Naive thymus-derived CD4-positive, alpha-beta T cell (primary cell): Measurements from ENCODE around the gene GOLGA3. TPM values are rescaled to one million over a fixed set of nuclear protein-coding genes. Genes with fewer than 3 reads are reported as not detected.
"Not testable (repeated sequence)": the region's sequence is repeated elsewhere in the genome, so short reads cannot be mapped to it uniquely, and the experiment has no call there.

ENCODE experiments used
- ATAC-seq: fragments of 150-1000 bp; cut with Tn5 transposase; 2 replicates; pipeline ENCODE4 v1.10.0; 2021; ENCODE audit warnings: mild to moderate bottlenecking, moderate library complexity
- CTCF ChIA-PET: fragments of 350-600 bp; sonication (Branson Sonifier 250); formaldehyde crosslinking; loops from one replicate; lab custom pipeline; 2021; ENCODE audit warnings: antibody characterized with exemption; lab: Charles Lee
- POLR2A ChIA-PET: fragments of 350-600 bp; sonication (Branson Sonifier 250); formaldehyde crosslinking; loops from one replicate; lab custom pipeline; 2021; ENCODE audit warnings: antibody characterized with exemption, inconsistent platforms; lab: Charles Lee
- DNase-seq, 9 donors: peaks; one replicate each; pipeline versions ENCODE4 v3.0.0 to v3.0.0-alpha.2; 2020 to 2022; ENCODE audit warnings: mixed read lengths in 1 of 9
- H3K27ac ChIP-seq: one replicate; pipeline ENCODE4 v1.7.0; 2013; ENCODE audit warnings: mild to moderate bottlenecking, low read depth, low read length, moderate library complexity
- H3K27me3 ChIP-seq, 2 donors: one replicate each; pipeline ENCODE4 v1.7.0; 2013; ENCODE audit warnings: low read length in 2 of 2, mild to moderate bottlenecking in 2 of 2, moderate library complexity in 2 of 2; ENCODE audit not compliant: control insufficient read depth in 2 of 2, insufficient read depth in 2 of 2
- H3K36me3 ChIP-seq, 3 experiments: 1 replicate in 2 of 3; 2 replicates in 1 of 3; pipeline ENCODE4 v1.7.0; 2013; ENCODE audit warnings: low read length in 3 of 3, mild to moderate bottlenecking in 3 of 3, moderate library complexity in 1 of 3; ENCODE audit not compliant: insufficient read depth in 3 of 3, control insufficient read depth in 2 of 3
- H3K4me1 ChIP-seq, 2 donors: one replicate each; pipeline ENCODE4 v1.7.0; 2013; ENCODE audit warnings: low read length in 2 of 2, mild to moderate bottlenecking in 2 of 2, moderate library complexity in 1 of 2; ENCODE audit not compliant: control insufficient read depth in 2 of 2, insufficient read depth in 2 of 2
- H3K4me3 ChIP-seq: 2 replicates; pipeline ENCODE4 v1.7.0; 2013; ENCODE audit warnings: mild to moderate bottlenecking, low read length
- H3K9me3 ChIP-seq, 3 experiments: 1 replicate in 2 of 3; 2 replicates in 1 of 3; pipeline ENCODE4 v1.7.0; 2013; ENCODE audit warnings: low read length in 3 of 3; ENCODE audit not compliant: control insufficient read depth in 2 of 3
- H3K27ac Mint-ChIP-seq, 9 donors: one replicate each; pipeline ENCODE4 v1.8.0; 2020 to 2022; ENCODE audit warnings: mixed read lengths in 9 of 9, mild to moderate bottlenecking in 8 of 9, moderate library complexity in 5 of 9, inconsistent platforms in 2 of 9
- H3K27me3 Mint-ChIP-seq, 5 donors: one replicate each; pipeline ENCODE4 v1.8.0; 2021 to 2022; ENCODE audit warnings: mixed read lengths in 5 of 5, mild to moderate bottlenecking in 1 of 5
- H3K36me3 Mint-ChIP-seq, 5 donors: one replicate each; pipeline ENCODE4 v1.8.0; 2020 to 2022; ENCODE audit warnings: mixed read lengths in 5 of 5, mild to moderate bottlenecking in 3 of 5, inconsistent platforms in 1 of 5
- H3K4me1 Mint-ChIP-seq, 7 donors: one replicate each; pipeline ENCODE4 v1.8.0; 2020 to 2022; ENCODE audit warnings: mixed read lengths in 7 of 7, mild to moderate bottlenecking in 3 of 7, inconsistent platforms in 1 of 7
- H3K4me3 Mint-ChIP-seq, 10 donors: one replicate each; pipeline ENCODE4 v1.8.0; 2020 to 2022; ENCODE audit warnings: mild to moderate bottlenecking in 10 of 10, mixed read lengths in 10 of 10, moderate library complexity in 6 of 10, inconsistent platforms in 2 of 10
- H3K9me3 Mint-ChIP-seq, 11 donors: one replicate each; pipeline ENCODE4 v1.8.0; 2020 to 2022; ENCODE audit warnings: mixed read lengths in 11 of 11, mild to moderate bottlenecking in 4 of 11, inconsistent platforms in 1 of 11, moderate library complexity in 1 of 11
- intact Hi-C, 2 donors: fragments of 100-400 bp; cut with micrococcal nuclease; formaldehyde crosslinking; loops; one replicate each; pipeline ENCODE4 v1.15.1; 2023
- polyA plus RNA-seq, 2 donors: library from polyadenylated mRNA; unstranded; fragments of 300-500 nt; fragmentation: Illumina TruSeq; gene quantifications; one replicate each; pipeline ENCODE4 v1.2.3, GENCODE V29; 2021
- total RNA-seq, 6 experiments: library from RNA in 5 of 6; stranded (reverse) in 5 of 6; gene quantifications; 1 replicate in 5 of 6; 2 replicates in 1 of 6; pipeline ENCODE4 v1.2.3 and lab custom pipeline; 2021 to 2026

The GOLGA3 gene
- total and polyA plus RNA-seq, 7 experiments from 2014 or later = 11.7 to 65.7 (median 52.1) TPM

- H3K9me3 ChIP-seq = no peaks in the 10 kb centered on the region
- H3K36me3 Mint-ChIP-seq = peaks cover 3 to 45% (median 32%) of the 10 kb centered on the region in 5 donors
- DNase-seq (peak in 3 of 9 donors; percentile 16 to 27 (median 23)), ATAC-seq (peak; percentile 14)
- H3K27me3 ChIP-seq = no peaks in the 10 kb centered on the region
- H3K36me3 ChIP-seq = peaks cover 0 to 65% (median 20%) of the 10 kb centered on the region in 3 experiments
- ChIA-PET POLR2A (interaction anchor here (1.2 to 2.9 kb wide), 5 partner anchors 11 to 43 kb away, joined by 3 to 25 read pairs (median 4); partner anchors contain the start of genes CHFR and GOLGA3), CTCF (interaction anchor here (0.5 to 1.7 kb wide), 3 partner anchors 30 to 101 kb away, joined by 4 to 6 read pairs (median 4); no protein-coding TSS in a partner anchor)
- intact Hi-C loops = loop anchor here (2.0 kb wide), 1 partner anchor 15 kb away; the partner anchor contains the start of gene CHFR (in 2 of the 2)
- no peaks in the 10 kb centered on the region for H3K9me3 Mint-ChIP-seq
- H3K4me3 Mint-ChIP-seq = peak overlapping the region in 9 of 10 donors; percentile 45 to 81 (median 74)
- H3K27me3 Mint-ChIP-seq = no peaks in the 10 kb centered on the region
- H3K27ac Mint-ChIP-seq = peak overlapping the region; percentile 81 to 96 (median 89)
- H3K4me1 Mint-ChIP-seq = peaks cover 12 to 42% (median 32%) of the 10 kb centered on the region in 7 donors
- peaks cover 4 to 28% of the 10 kb centered on the region in 2 donors for H3K4me1 ChIP-seq
- H3K4me3 ChIP-seq = no peak overlapping the region
- H3K27ac ChIP-seq = peak overlapping the region; percentile 62
Measured at GRCh38 chr12:132872073-132872855, 43.6 kb upstream of the GOLGA3 start.

- Histone ChIP-seq H3K27ac (no peak overlapping the region), H3K4me3 (no peak overlapping the region), H3K4me1 (peaks cover 4 to 44% of the 10 kb centered on the region in 2 donors), H3K9me3 (no peaks in the 10 kb centered on the region), H3K27me3 (no peaks in the 10 kb centered on the region), H3K36me3 (peaks cover 0 to 38% (median 17%) of the 10 kb centered on the region in 3 experiments)
- ChIA-PET CTCF (no interaction called here), POLR2A (interaction anchor here (0.7 kb wide), 1 partner anchor 48 kb away, joined by 5 read pairs; no protein-coding TSS in a partner anchor)
- ATAC-seq (no peak), DNase-seq (no peak)
- intact Hi-C loops = no loop called here
- Mint-ChIP-seq H3K9me3 (no peaks in the 10 kb centered on the region), H3K36me3 (peaks cover 3 to 43% (median 32%) of the 10 kb centered on the region in 5 donors), H3K4me3 (no peak overlapping the region), H3K4me1 (peaks cover 18 to 63% (median 44%) of the 10 kb centered on the region in 7 donors), H3K27ac (peak overlapping the region in 4 of 9 donors; percentile 17 to 75 (median 64)), H3K27me3 (no peaks in the 10 kb centered on the region)
Measured at GRCh38 chr12:132869551-132869950, 40.9 kb upstream of the GOLGA3 start.

GRCh38 chr12:132866251-132866828 lies 37.7 kb upstream of the GOLGA3 start:
- H3K4me3 ChIP-seq = no peak overlapping the region
- H3K4me1 ChIP-seq = peaks cover 0 to 25% of the 10 kb centered on the region in 2 donors
- ATAC-seq = no peak
- no peaks in the 10 kb centered on the region for H3K27me3 ChIP-seq
- peak overlapping the region; percentile 71 for H3K27ac ChIP-seq
- H3K36me3 ChIP-seq = peaks cover 0 to 27% (median 4%) of the 10 kb centered on the region in 3 experiments
- H3K9me3 Mint-ChIP-seq = no peaks in the 10 kb centered on the region
- H3K4me1 Mint-ChIP-seq = peaks cover 10 to 39% (median 23%) of the 10 kb centered on the region in 7 donors
- no peaks in the 10 kb centered on the region for H3K27me3 Mint-ChIP-seq
- no peaks in the 10 kb centered on the region for H3K9me3 ChIP-seq
- ChIA-PET POLR2A (interaction anchor here (0.8 to 2.5 kb wide), 6 partner anchors 13 to 104 kb away, joined by 3 to 10 read pairs (median 4); partner anchors contain the start of gene GOLGA3), CTCF (no interaction called here)
- no peak for DNase-seq
- intact Hi-C loops = loop anchor here in 1 of 2 donors (2.0 kb wide), 1 partner anchor 38 kb away; no protein-coding TSS in a partner anchor
- peak overlapping the region; percentile 81 to 99 (median 95) for H3K27ac Mint-ChIP-seq
- peaks cover 0 to 38% (median 24%) of the 10 kb centered on the region in 5 donors for H3K36me3 Mint-ChIP-seq
- peak overlapping the region in 7 of 10 donors; percentile 48 to 85 (median 77) for H3K4me3 Mint-ChIP-seq

GRCh38 chr12:132861558-132861957 lies 32.9 kb upstream of the GOLGA3 start:
- Mint-ChIP-seq H3K36me3 (peaks cover 5 to 46% (median 19%) of the 10 kb centered on the region in 5 donors), H3K27ac (peak overlapping the region in 2 of 9 donors; percentile 52 to 68), H3K4me3 (no peak overlapping the region), H3K9me3 (no peaks in the 10 kb centered on the region), H3K27me3 (no peaks in the 10 kb centered on the region), H3K4me1 (peaks cover 2 to 15% (median 8%) of the 10 kb centered on the region in 7 donors)
- H3K27ac ChIP-seq = no peak overlapping the region
- DNase-seq (no peak), ATAC-seq (no peak)
- POLR2A ChIA-PET = no interaction called here
- no peak overlapping the region for H3K4me3 ChIP-seq
- no peaks in the 10 kb centered on the region for H3K9me3 ChIP-seq
- no peaks in the 10 kb centered on the region for H3K27me3 ChIP-seq
- CTCF ChIA-PET = no interaction called here
- peaks cover 0 to 46% (median 9%) of the 10 kb centered on the region in 3 experiments for H3K36me3 ChIP-seq
- intact Hi-C loops = no loop called here
- H3K4me1 ChIP-seq = peaks cover 0 to 9% of the 10 kb centered on the region in 2 donors

GRCh38 chr12:132858718-132859266 lies 30.1 kb upstream of the GOLGA3 start:
- H3K36me3 Mint-ChIP-seq = peaks cover 17 to 58% (median 28%) of the 10 kb centered on the region in 5 donors
- no peaks in the 10 kb centered on the region for H3K9me3 ChIP-seq
- intact Hi-C loops = no loop called here

GRCh38 chr12:132857019-132857418 lies 28.4 kb upstream of the GOLGA3 start:
- H3K4me3 Mint-ChIP-seq, H3K4me1 Mint-ChIP-seq, H3K27me3 Mint-ChIP-seq, H3K4me1 ChIP-seq, H3K9me3 Mint-ChIP-seq, CTCF ChIA-PET, DNase-seq, ATAC-seq, intact Hi-C loops, H3K4me3 ChIP-seq, POLR2A ChIA-PET, H3K27ac ChIP-seq, H3K9me3 ChIP-seq, H3K27me3 ChIP-seq: not testable (repeated sequence)
- H3K27ac Mint-ChIP-seq = peak overlapping the region in 1 of 9 donors; percentile 25
- H3K36me3 ChIP-seq = peaks cover 5 to 87% (median 13%) of the 10 kb centered on the region in 3 experiments
- H3K36me3 Mint-ChIP-seq = peaks cover 17 to 61% (median 30%) of the 10 kb centered on the region in 5 donors

More at GRCh38 chr12:132858718-132859266, 30.1 kb upstream of the GOLGA3 start:
- no peak for ATAC-seq
- Histone ChIP-seq H3K4me1 (no peaks in the 10 kb centered on the region), H3K27ac (no peak overlapping the region), H3K36me3 (peaks cover 0 to 69% (median 9%) of the 10 kb centered on the region in 3 experiments), H3K27me3 (no peaks in the 10 kb centered on the region), H3K4me3 (no peak overlapping the region)
- CTCF ChIA-PET = no interaction called here
- no peak for DNase-seq
- no peaks in the 10 kb centered on the region for H3K27me3 Mint-ChIP-seq
- peaks cover 0 to 7% (median 2%) of the 10 kb centered on the region in 7 donors for H3K4me1 Mint-ChIP-seq
- POLR2A ChIA-PET = no interaction called here
- no peak overlapping the region for H3K4me3 Mint-ChIP-seq
- peak overlapping the region in 4 of 9 donors; percentile 34 to 76 (median 52) for H3K27ac Mint-ChIP-seq
- no peaks in the 10 kb centered on the region for H3K9me3 Mint-ChIP-seq
